ENCODE data around the gene FOXD4L3. TPM values are rescaled to one million over a fixed set of nuclear protein-coding genes. Genes with fewer than 3 reads are reported as not detected.
"Not testable (repeated sequence)": the region's sequence is repeated elsewhere in the genome, so short reads cannot be mapped to it uniquely, and the experiment has no call there.

FOXD4L3 gene
- total RNA-seq, 2 donors from 2014 or later = not detected

DNA sequence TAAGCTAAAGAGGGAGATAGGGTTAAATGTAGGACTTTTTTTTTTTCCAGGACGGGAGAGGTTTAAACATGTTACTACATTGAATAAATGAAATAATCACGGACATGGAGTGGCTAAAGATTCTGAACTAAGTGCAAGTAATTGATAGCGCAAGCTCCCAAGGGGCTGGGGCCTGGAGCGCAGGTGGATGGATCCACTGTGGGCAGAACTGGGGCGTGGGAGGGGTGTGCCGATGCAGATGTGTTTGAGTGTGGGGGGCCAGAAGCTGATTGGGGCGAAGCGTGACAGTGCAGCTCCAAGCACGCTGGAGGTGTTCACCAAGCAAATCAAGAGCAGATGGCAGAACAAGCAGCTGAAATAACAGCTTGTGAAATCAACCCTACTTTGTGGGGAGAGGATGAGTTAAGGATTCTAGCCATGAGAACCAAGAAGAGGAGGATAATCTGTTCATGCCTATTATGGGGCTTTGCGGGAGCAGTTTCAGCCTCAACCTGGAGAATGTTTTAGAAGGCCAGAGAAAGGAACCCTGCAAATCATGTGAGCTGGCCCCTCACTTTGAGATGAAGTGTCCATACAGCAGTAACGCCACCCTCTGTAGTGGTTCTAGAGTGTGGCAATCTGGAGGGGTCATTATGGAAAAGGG, 28.0 kb downstream of the FOXD4L3 start:
- not testable (repeated sequence) for ATAC-seq; H3K27me3 Mint-ChIP-seq; H3K9me3 Mint-ChIP-seq; DNase-seq (ENCODE audit: low spot score); H3K36me3 Mint-ChIP-seq; H3K4me1 Mint-ChIP-seq (ENCODE audit: low read depth in 2 of 2); H3K27ac Mint-ChIP-seq; H3K4me3 Mint-ChIP-seq

DNA sequence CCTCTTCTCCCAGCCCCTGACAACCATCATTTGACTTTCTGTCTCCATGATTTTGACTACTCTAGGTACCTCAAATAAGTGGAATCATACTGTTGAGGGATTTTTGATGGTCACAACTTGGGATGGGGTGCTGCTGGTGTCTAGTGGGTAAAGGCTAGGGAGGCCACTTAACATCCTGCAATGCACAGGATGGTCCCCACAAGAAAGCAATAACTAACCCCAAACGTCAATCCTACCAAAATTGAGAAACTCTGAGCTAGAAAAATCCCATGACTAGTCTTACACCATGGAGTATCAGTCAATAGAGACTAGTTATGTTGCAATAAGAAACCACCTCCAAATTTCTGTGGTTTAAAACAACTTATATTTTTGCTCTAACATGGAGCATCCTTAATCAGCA, 29.5 kb downstream of the FOXD4L3 start:
- not testable (repeated sequence) for H3K36me3 Mint-ChIP-seq; H3K27me3 Mint-ChIP-seq; H3K4me3 Mint-ChIP-seq; H3K4me1 Mint-ChIP-seq (ENCODE audit: low read depth in 2 of 2); H3K27ac Mint-ChIP-seq; H3K9me3 Mint-ChIP-seq; DNase-seq (ENCODE audit: low spot score)
- ATAC-seq = peak; percentile 15 to 59

DNA sequence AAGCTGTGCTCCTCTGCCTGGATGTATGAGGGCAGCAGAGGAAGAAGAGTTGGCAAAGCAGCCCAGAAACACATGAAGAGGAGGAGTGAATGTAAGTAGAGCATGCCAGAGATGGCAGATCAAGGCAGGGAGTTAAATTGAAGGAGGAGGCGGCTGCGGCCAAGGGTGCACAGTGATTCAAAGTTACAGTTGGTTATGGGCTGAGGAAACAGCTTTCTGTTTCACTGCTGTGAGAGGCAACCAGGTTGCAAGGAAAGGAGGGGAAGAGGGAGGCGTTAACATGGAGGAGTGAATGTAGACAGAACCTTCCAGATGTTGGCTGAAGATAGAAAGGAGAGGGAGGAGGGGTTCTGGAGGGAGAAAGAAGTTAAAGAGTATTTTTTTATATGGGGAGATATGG, 33.3 kb downstream of the FOXD4L3 start:
- not testable (repeated sequence) for H3K27ac Mint-ChIP-seq; H3K9me3 Mint-ChIP-seq; H3K27me3 Mint-ChIP-seq; H3K36me3 Mint-ChIP-seq; H3K4me3 Mint-ChIP-seq; H3K4me1 Mint-ChIP-seq (ENCODE audit: low read depth in 2 of 2); DNase-seq (ENCODE audit: low spot score); ATAC-seq

DNA sequence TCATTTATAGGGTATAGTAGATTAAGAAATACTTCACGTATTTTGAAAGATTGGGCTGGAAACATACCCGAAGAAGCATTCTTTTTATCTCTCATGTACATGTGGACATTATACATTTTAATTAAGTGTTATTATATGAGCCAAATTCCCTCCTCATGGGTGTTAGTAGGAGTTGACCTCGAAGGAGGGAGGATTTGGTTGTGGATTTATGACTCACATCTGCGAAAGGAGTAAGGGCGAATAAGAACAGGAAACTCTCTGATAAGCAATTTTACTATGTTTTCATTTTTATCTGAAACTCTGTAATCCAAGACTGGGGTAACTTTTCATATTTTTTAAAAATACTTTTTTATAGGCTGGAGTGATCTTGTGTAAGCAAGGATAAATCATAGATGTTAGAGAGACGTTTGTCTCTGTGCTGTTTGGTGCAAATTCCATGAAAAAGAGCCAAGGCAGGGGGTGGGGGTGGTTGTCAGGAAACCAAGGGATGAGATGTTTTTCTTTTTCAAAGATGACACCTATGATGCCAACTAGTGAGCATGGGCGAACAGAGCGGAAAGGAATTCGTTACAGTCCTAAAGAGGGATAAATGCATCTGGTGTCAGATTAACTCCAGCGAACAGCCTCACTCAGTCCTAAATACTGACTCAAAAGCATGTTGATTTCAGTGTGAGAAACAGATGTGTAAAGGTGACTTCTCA, 34.1 kb downstream of the FOXD4L3 start:
- not testable (repeated sequence) for H3K27ac Mint-ChIP-seq; ATAC-seq; H3K27me3 Mint-ChIP-seq; H3K36me3 Mint-ChIP-seq; H3K4me3 Mint-ChIP-seq; H3K4me1 Mint-ChIP-seq (ENCODE audit: low read depth in 2 of 2); DNase-seq (ENCODE audit: low spot score); H3K9me3 Mint-ChIP-seq

- not testable (repeated sequence) for H3K27me3 Mint-ChIP-seq; H3K4me3 Mint-ChIP-seq; H3K36me3 Mint-ChIP-seq; H3K4me1 Mint-ChIP-seq (ENCODE audit: low read depth in 2 of 2); DNase-seq (ENCODE audit: low spot score); ATAC-seq; H3K9me3 Mint-ChIP-seq; H3K27ac Mint-ChIP-seq
Measured at GRCh38 chr9:68338000-68338399, 35.3 kb downstream of the FOXD4L3 start.

DNA sequence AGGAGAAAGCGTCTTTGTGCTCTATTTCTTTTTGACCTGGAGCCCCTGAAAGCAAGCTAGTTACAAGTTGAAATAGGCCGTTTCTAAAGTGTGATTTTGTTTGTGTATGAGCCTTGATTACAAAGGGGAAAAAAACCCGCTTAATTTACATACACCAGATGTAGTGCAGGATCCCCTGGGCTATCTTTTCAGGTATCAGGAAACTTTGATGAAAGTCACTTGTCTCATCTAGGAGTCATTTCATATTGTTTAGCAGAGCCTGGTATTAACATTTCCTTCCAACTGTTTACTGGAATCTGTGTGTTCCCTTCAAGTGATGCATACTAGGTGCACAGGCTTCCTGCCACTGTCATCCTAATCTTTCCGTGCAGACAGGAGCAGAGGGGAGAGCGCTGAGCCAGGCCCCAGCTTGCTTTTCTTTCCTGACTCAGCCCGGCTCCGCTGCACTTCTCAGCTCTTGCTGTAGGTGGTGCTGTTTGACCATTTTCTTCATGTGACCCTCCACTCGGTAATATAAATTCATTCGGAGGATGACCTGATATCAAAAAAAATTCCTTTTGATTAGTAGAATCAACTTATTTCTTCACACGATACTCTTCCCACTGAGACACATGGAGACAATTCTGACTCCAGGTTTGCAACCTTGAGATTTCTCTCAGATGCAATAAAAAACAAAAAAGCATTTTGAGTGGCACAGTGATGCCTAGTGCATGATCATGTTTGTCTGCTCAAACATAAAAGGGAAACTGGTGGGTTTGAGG, 39.8 kb downstream of the FOXD4L3 start:
- not testable (repeated sequence) for H3K27me3 Mint-ChIP-seq; H3K4me3 Mint-ChIP-seq; H3K36me3 Mint-ChIP-seq; H3K4me1 Mint-ChIP-seq (ENCODE audit: low read depth in 2 of 2); H3K9me3 Mint-ChIP-seq; DNase-seq (ENCODE audit: low spot score); H3K27ac Mint-ChIP-seq
- peak; percentile 82 to 83 for ATAC-seq

DNA sequence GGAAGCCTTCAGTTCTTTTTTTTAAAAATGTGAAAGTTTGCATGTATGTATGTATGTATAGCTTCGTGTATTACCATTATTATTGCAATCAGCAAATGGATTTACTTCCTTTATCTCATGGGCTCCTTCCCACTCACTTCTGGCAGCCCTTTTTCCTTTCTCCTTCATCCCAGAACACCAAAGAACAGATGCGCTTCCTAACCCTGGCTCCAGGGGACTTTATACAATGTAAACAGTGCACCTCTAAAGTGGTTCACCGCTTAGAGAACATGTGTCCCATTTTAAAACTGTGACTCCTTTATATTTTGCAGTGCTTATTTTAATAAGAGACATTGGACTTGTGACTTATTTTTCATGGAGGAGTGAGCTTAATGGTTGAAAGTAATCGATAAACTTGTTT, 40.6 kb downstream of the FOXD4L3 start:
- H3K27me3 Mint-ChIP-seq; ATAC-seq; DNase-seq (ENCODE audit: low spot score); H3K4me1 Mint-ChIP-seq (ENCODE audit: low read depth in 2 of 2); H3K9me3 Mint-ChIP-seq; H3K4me3 Mint-ChIP-seq; H3K36me3 Mint-ChIP-seq; H3K27ac Mint-ChIP-seq: not testable (repeated sequence)

DNA sequence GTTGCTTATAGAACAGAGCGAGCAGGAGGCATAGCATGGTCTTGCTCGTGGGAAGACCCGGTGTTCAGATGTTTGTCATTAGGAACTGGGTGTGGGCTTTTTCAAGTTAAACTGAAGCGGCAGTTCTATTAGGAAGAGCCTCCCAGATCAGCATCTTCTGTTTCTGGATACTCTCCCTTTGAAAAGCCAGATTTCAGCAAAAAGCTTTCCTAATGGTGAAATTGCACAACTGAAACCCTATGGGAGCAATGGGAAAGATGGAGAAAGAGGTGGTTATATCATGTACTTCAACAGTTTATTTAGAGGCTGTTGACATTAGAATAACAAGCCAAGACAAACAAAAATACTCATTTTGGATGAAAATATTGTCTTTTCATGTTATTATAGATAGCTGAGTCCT, 41.3 kb downstream of the FOXD4L3 start:
- H3K36me3 Mint-ChIP-seq; H3K9me3 Mint-ChIP-seq; H3K27ac Mint-ChIP-seq; H3K4me1 Mint-ChIP-seq (ENCODE audit: low read depth in 2 of 2); DNase-seq (ENCODE audit: low spot score); ATAC-seq; H3K4me3 Mint-ChIP-seq; H3K27me3 Mint-ChIP-seq: not testable (repeated sequence)

GRCh38 chr9:68351689-68352088, 49.0 kb downstream of the FOXD4L3 start:
- H3K9me3 Mint-ChIP-seq; H3K4me3 Mint-ChIP-seq; H3K4me1 Mint-ChIP-seq (ENCODE audit: low read depth in 2 of 2); ATAC-seq; H3K27me3 Mint-ChIP-seq; DNase-seq (ENCODE audit: low spot score); H3K27ac Mint-ChIP-seq; H3K36me3 Mint-ChIP-seq: not testable (repeated sequence)

Other genes starting within 250 kb of the FOXD4L3 start
- 10 to 100 TPM; 23.6 to 77.0 TPM for gene ZNG1C, start 60.9 kb upstream of the FOXD4L3 start, total RNA-seq
- gene PGM5, start 53.7 kb downstream of the FOXD4L3 start, total RNA-seq = not detected
- not detected for gene TMEM252, start 238.0 kb downstream of the FOXD4L3 start, total RNA-seq